H1 (cell line): ENCODE results near the gene GRK6. TPM values are rescaled to one million over a fixed set of nuclear protein-coding genes. Genes with fewer than 3 reads are reported as not detected.

Experiments used
- BCL11A ChIP-seq, 2 experiments: IDR thresholded peaks; one replicate each; pipeline ENCODE4 v1.6.1; 2011; ENCODE audit warnings: low read depth in 2 of 2, low read length in 2 of 2, mild to moderate bottlenecking in 2 of 2
- CBX5 ChIP-seq: fragments of 300-800, 300-1000 bp; sonication (generic); IDR thresholded peaks from 2 replicates; pipeline ENCODE4 v1.7.1; 2016; ENCODE audit warnings: antibody characterized with exemption, low read length, low read depth
- CHD1 ChIP-seq: IDR thresholded peaks from 2 replicates; pipeline ENCODE4 v1.6.1; 2012; ENCODE audit warnings: low read depth, low read length, improper control_type of control experiment
- CREB1 ChIP-seq: IDR thresholded peaks from 2 replicates; pipeline ENCODE4 v1.6.1; 2012; ENCODE audit warnings: inconsistent platforms
- GTF2F1 ChIP-seq: IDR thresholded peaks from 2 replicates; pipeline ENCODE4 v1.6.1; 2012; ENCODE audit warnings: low read depth, low read length, improper control_type of control experiment, borderline replicate concordance
- HDAC6 ChIP-seq: IDR thresholded peaks from one replicate; pipeline ENCODE4 v1.7.1; 2012; ENCODE audit warnings: low read depth, mild to moderate bottlenecking, inconsistent platforms, low read length, moderate library complexity
- JUND ChIP-seq: IDR thresholded peaks from 2 replicates; pipeline ENCODE4 v1.6.1; 2011; ENCODE audit warnings: mild to moderate bottlenecking, improper control_type of control experiment, low read length
- MAFK ChIP-seq: IDR thresholded peaks from 2 replicates; pipeline ENCODE4 v1.6.1; 2012; ENCODE audit warnings: low read depth, mild to moderate bottlenecking, improper control_type of control experiment, low read length
- POU5F1 ChIP-seq: IDR thresholded peaks from 2 replicates; pipeline ENCODE4 v1.6.1; 2011; ENCODE audit warnings: low read depth, mild to moderate bottlenecking, low read length, moderate library complexity
- SIN3A ChIP-seq, 2 experiments: IDR thresholded peaks in 1 of 2; conservative IDR thresholded peaks in 1 of 2; 2 replicates each; pipeline ENCODE4 v1.6.1; 2011 to 2012; ENCODE audit warnings: low read length in 2 of 2, improper control_type of control experiment in 1 of 2, low read depth in 1 of 2, mild to moderate bottlenecking in 1 of 2
- ZNF274 ChIP-seq: IDR thresholded peaks from 2 replicates; pipeline ENCODE4 v1.7.0; 2012; ENCODE audit warnings: low read length, borderline replicate concordance; ENCODE audit errors: extremely low read depth
- polyA plus RNA-seq, 7 experiments: library from polyadenylated mRNA; depleted of rRNA in 3 of 7; stranded (reverse) in 5 of 7; unstranded in 2 of 7; fragments of >200 nt in 5 of 7; fragments of 200-250 nt in 2 of 7; gene quantifications; 1 replicate in 5 of 7; 2 replicates in 1 of 7; 4 replicates in 1 of 7; pipeline versions ENCODE4 v1.2.1 to v1.2.3, GENCODE V29; 2011 to 2013; ENCODE audit warnings: missing spikeins in 2 of 7, mixed read lengths in 2 of 7
- total RNA-seq: library from RNA; stranded (reverse); fragmentation: NEBNext Ultra II Directional; extraction: Animal tissue kit (Norgen Biotek cat#: 25700); gene quantifications from 2 replicates; pipeline ENCODE4 v1.2.1, GENCODE V29; 2021
- TF ChIP-seq, protein P1 (sequence below), 3 experiments: IDR thresholded peaks; 1 replicate in 2 of 3; 2 replicates in 1 of 3; pipeline versions ENCODE4 v1.5.1 to v1.6.1; 2011; ENCODE audit warnings: low read length in 3 of 3, mild to moderate bottlenecking in 3 of 3, inconsistent platforms in 2 of 3, low read depth in 1 of 3, moderate library complexity in 1 of 3; ENCODE audit not compliant: insufficient read depth in 1 of 3; ENCODE audit errors: control extremely low read depth in 1 of 3

GRK6 gene
- total and polyA plus RNA-seq, 2 of the 8 experiments (the other 6 are each of a cell fraction or from before 2014, with no cell fraction given) = 31.8 to 57.8 TPM

DNA sequence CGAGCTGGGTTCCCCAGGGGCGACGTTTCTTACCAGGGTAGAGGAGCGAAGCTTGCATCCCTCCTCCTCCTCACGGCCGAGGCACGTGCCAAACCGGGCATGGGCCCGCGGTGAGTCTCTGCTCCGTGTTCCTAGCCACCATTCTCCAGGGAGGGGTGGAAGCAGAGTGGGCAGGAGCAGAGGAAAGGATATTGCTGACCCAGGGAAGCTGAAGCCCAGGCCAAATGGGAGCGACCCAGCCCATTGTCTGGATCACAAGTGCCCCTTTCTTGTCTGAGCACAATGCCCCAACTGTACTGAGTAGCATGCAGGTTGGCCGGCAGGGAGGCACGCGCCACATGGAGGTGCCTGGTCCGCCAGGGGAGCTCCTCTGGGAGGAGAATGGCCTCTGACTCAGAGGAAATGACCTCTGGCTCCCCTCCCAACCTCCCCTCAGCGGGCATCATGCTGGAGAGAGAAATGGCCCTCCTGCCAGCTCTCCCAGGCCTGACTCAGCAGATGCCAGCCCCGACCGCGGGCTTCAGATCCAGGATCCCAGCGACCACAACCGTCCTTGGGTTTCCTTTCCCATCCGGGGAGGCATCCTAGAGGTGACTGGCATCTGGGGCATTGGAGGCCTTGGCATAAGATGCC lies 21.3 kb downstream of the GRK6 start (continued):
- TF ChIP-seq, protein P1, sequence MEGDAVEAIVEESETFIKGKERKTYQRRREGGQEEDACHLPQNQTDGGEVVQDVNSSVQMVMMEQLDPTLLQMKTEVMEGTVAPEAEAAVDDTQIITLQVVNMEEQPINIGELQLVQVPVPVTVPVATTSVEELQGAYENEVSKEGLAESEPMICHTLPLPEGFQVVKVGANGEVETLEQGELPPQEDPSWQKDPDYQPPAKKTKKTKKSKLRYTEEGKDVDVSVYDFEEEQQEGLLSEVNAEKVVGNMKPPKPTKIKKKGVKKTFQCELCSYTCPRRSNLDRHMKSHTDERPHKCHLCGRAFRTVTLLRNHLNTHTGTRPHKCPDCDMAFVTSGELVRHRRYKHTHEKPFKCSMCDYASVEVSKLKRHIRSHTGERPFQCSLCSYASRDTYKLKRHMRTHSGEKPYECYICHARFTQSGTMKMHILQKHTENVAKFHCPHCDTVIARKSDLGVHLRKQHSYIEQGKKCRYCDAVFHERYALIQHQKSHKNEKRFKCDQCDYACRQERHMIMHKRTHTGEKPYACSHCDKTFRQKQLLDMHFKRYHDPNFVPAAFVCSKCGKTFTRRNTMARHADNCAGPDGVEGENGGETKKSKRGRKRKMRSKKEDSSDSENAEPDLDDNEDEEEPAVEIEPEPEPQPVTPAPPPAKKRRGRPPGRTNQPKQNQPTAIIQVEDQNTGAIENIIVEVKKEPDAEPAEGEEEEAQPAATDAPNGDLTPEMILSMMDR (IDR thresholded peaks at IDR 0.05; ENCODE audit: control extremely low read depth in 1 of 3, insufficient read depth in 1 of 3, low read depth in 1 of 3, low read length in 3 of 3) = peak in 1 of 3 experiments; percentile 24; a peak in 2 of 4 replicates
- TF ChIP-seq GTF2F1 = peak; percentile 8; the same call in 1 of the 2 replicates
- TF ChIP-seq CBX5 = no peak
- TF ChIP-seq POU5F1 = no peak
- no peak for TF ChIP-seq BCL11A (IDR thresholded peaks at IDR 0.05; ENCODE audit: low read depth in 2 of 2, low read length in 2 of 2)
- TF ChIP-seq CHD1 = no peak
- peak; percentile 33; the same call in 1 of the 2 replicates for TF ChIP-seq CREB1
- TF ChIP-seq MAFK = peak; percentile 68; the same call in 1 of the 2 replicates
- TF ChIP-seq JUND = peak; percentile 76
- no peak; a peak in 1 of 4 replicates for TF ChIP-seq SIN3A (conservative IDR thresholded peaks at IDR 0.05 in 1 of 2, IDR thresholded peaks at IDR 0.05 in 1 of 2; ENCODE audit: low read depth in 1 of 2, low read length in 2 of 2)
- TF ChIP-seq ZNF274 = no peak
- TF ChIP-seq HDAC6 = no peak
